ENCODE results near the gene HIPK2. TPM values are rescaled to one million over a fixed set of nuclear protein-coding genes. Genes with fewer than 3 reads are reported as not detected.

HIPK2 gene
- total and polyA plus RNA-seq, 2 experiments from 2014 or later = 18.2 to 22.9 TPM

DNA sequence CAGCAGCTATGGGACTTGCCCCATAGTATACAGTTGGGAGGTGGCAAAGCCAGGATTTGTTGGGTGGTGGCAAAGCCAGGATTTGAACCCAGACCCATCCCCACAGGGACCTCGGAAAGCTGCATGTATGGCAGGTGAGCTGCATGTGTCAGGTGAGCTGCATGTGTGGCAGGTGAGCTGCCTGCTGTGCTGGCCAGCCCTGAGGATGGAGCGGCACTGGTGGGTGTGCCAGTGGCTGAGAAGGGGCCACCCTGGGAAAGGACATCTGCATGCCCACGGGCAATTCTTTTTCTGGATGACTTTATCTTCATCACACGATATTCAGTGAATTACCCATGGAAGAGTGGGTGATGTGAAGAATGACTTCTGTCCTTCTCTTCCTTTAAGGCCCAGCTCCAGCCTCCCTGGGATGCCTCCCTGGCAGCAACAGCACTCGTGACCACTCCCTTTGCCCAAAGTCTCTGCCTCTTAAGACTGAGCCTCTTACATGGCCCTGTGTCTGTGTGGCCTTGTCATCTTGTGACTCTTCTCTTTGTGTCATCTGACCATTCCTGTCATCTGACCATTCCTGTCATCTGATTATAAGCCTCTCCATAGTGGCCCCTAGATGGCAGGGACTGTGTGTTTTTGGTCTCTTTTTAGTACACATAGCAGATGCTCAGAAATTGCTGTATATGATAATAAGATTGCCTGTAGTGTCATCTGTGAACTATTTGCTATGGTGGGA is 229.3 kb downstream of the HIPK2 start:
- Histone ChIP-seq H3K36me3 (replicated peaks; ENCODE audit: insufficient read depth, low read depth) (no peaks in the 10 kb centered on the region), H3K4me1 (ENCODE audit: insufficient read depth) (no peaks in the 10 kb centered on the region), H3K27me3 (no peaks in the 10 kb centered on the region), H3K27ac (no peak overlapping the region), H2AFZ (no peak overlapping the region), H3K9me3 (ENCODE audit: low read depth) (no peaks in the 10 kb centered on the region), H3K4me2 (no peak overlapping the region), H3K79me2 (no peaks in the 10 kb centered on the region), H4K20me1 (ENCODE audit: insufficient read depth, poor library complexity, severe bottlenecking) (no peaks in the 10 kb centered on the region), H3K9me2 (replicated peaks; ENCODE audit: insufficient read depth) (no peaks in the 10 kb centered on the region), H3K4me3 (no peak overlapping the region)
- TF ChIP-seq, protein P1, sequence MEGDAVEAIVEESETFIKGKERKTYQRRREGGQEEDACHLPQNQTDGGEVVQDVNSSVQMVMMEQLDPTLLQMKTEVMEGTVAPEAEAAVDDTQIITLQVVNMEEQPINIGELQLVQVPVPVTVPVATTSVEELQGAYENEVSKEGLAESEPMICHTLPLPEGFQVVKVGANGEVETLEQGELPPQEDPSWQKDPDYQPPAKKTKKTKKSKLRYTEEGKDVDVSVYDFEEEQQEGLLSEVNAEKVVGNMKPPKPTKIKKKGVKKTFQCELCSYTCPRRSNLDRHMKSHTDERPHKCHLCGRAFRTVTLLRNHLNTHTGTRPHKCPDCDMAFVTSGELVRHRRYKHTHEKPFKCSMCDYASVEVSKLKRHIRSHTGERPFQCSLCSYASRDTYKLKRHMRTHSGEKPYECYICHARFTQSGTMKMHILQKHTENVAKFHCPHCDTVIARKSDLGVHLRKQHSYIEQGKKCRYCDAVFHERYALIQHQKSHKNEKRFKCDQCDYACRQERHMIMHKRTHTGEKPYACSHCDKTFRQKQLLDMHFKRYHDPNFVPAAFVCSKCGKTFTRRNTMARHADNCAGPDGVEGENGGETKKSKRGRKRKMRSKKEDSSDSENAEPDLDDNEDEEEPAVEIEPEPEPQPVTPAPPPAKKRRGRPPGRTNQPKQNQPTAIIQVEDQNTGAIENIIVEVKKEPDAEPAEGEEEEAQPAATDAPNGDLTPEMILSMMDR (IDR thresholded peaks at IDR 0.05; ENCODE audit: poor library complexity) = no peak
- TF ChIP-seq EZH2 (IDR thresholded peaks at IDR 0.05; ENCODE audit: borderline replicate concordance) (no peak), EZH2phosphoT487 (IDR thresholded peaks at IDR 0.05; ENCODE audit: low read depth, severe bottlenecking, unreplicated experiment) (no peak)
- WGBS (ENCODE audit: low lambda C conversion rate, missing lambda C conversion rate) = 87% methylated on average over 5 of the region's 5 CpGs
- DNase-seq (ENCODE audit: low spot score) = no peak

DNA sequence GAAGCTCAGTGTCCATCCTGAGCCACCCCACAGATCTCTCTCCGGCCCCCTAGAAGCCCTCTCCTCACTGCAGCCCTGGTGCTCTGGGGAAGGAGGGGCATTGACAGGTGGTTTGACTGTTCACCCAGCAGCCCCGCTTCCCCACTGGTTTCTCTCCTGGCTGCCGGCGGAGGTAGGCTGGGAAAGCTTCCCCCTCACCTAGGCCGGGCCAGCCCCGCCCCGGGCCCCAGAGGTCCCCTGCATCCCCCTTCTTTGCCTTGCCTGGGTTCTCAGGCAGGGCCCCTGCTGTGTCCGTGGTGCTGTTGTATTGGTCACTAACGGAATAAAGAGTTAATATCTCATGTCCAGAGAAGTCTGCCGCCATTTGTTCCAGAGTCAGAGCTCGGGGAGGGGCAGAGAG is 233.2 kb downstream of the HIPK2 start:
- Histone ChIP-seq H3K27me3 (no peaks in the 10 kb centered on the region), H3K9me2 (replicated peaks; ENCODE audit: insufficient read depth) (no peaks in the 10 kb centered on the region), H4K20me1 (ENCODE audit: insufficient read depth, poor library complexity, severe bottlenecking) (no peaks in the 10 kb centered on the region), H3K4me2 (no peak overlapping the region), H3K79me2 (no peaks in the 10 kb centered on the region), H3K9me3 (ENCODE audit: low read depth) (no peaks in the 10 kb centered on the region), H3K4me1 (ENCODE audit: insufficient read depth) (no peaks in the 10 kb centered on the region), H3K27ac (no peak overlapping the region), H2AFZ (no peak overlapping the region), H3K4me3 (no peak overlapping the region), H3K36me3 (replicated peaks; ENCODE audit: insufficient read depth, low read depth) (no peaks in the 10 kb centered on the region)
- DNase-seq (ENCODE audit: low spot score) = no peak
- WGBS (ENCODE audit: low lambda C conversion rate, missing lambda C conversion rate) = 91% methylated on average over 9 of the region's 11 CpGs
- TF ChIP-seq EZH2phosphoT487 (IDR thresholded peaks at IDR 0.05; ENCODE audit: low read depth, severe bottlenecking, unreplicated experiment) (no peak), EZH2 (IDR thresholded peaks at IDR 0.05; ENCODE audit: borderline replicate concordance) (no peak)
- TF ChIP-seq, protein P1 (IDR thresholded peaks at IDR 0.05; ENCODE audit: poor library complexity) = no peak

DNA sequence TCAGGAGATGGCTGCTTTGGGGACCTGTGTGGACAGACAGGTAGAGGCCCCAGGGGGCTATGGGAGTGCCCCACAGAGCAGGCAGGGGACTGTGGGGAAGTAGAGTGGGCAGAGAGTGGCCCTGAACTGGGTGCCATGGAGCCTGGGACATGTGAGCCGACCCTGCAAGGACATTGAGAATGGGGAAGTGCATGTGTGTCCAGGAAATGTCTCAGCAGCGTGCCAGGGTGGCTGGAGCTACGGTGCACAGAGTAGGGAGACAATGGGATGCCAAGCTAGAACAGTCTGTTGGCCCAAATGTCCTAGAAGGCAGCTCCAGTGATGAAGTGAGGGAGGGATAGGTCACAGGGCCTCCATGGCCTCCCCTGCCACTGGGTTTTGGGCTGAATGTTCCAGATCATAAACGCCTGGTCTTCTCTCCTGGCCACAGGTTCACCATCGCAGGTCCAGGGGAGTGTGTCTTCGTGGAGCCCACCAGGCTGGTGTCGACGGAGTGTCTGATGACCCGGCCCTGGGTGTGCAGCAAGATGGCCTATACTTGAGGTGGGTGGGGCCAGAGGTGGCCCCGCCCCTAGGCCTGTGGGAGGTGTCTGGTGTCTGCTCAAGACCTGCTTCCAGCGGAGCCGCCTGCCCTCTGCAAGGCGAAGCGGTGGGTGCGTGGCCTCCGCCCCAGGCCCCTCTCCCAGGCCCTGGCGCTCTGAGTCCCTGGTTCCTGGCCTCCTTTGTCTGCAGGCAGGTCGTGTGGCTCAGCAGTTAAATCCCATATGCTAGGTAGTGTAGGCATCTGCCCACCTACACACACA is 233.8 kb downstream of the HIPK2 start:
- Histone ChIP-seq H3K27ac (no peak overlapping the region), H2AFZ (no peak overlapping the region), H3K9me2 (replicated peaks; ENCODE audit: insufficient read depth) (no peaks in the 10 kb centered on the region), H3K79me2 (no peaks in the 10 kb centered on the region), H4K20me1 (ENCODE audit: insufficient read depth, poor library complexity, severe bottlenecking) (no peaks in the 10 kb centered on the region), H3K27me3 (no peaks in the 10 kb centered on the region), H3K4me2 (no peak overlapping the region), H3K4me1 (ENCODE audit: insufficient read depth) (no peaks in the 10 kb centered on the region), H3K36me3 (replicated peaks; ENCODE audit: insufficient read depth, low read depth) (no peaks in the 10 kb centered on the region), H3K9me3 (ENCODE audit: low read depth) (no peaks in the 10 kb centered on the region), H3K4me3 (no peak overlapping the region)
- 89% methylated on average over 18 of the region's 18 CpGs for WGBS (ENCODE audit: low lambda C conversion rate, missing lambda C conversion rate)
- no peak for TF ChIP-seq EZH2phosphoT487 (IDR thresholded peaks at IDR 0.05; ENCODE audit: low read depth, severe bottlenecking, unreplicated experiment)
- TF ChIP-seq, protein P1 (IDR thresholded peaks at IDR 0.05; ENCODE audit: poor library complexity) = no peak
- no peak for TF ChIP-seq EZH2 (IDR thresholded peaks at IDR 0.05; ENCODE audit: borderline replicate concordance)
- no peak for DNase-seq (ENCODE audit: low spot score)

Data from hepatocyte (in vitro differentiated cells).